Measurements from ENCODE around the gene CDC5L. TPM values are rescaled to one million over a fixed set of nuclear protein-coding genes. Genes with fewer than 3 reads are reported as not detected.
"Not testable (repeated sequence)": the region's sequence is repeated elsewhere in the genome, so short reads cannot be mapped to it uniquely, and the experiment has no call there.

CDC5L gene
- total RNA-seq, 1 experiment from 2014 or later: 43.9 TPM

- no peak within 1 kb of the TSS for H3K27ac ChIP-seq (ENCODE audit: low read depth, low read length, poor library complexity, severe bottlenecking)
- TF ChIP-seq EZH2 (IDR thresholded peaks at IDR 0.05; ENCODE audit: borderline replicate concordance, low read depth, low read length, poor library complexity, severe bottlenecking) (peak; percentile 25), CTCF (conservative IDR thresholded peaks at IDR 0.05; ENCODE audit: low read depth, low read length) (no peak)
- ChIA-PET POLR2A (ENCODE audit: low non-redundant PET) (no interaction called here), CTCF (interaction anchor here (0.5 kb wide), 1 partner anchor 64 kb away, joined by 3 read pairs; no protein-coding TSS in a partner anchor)
- BruUV-seq (replicated peaks): no TSS peak
- intact Hi-C loops (cut with micrococcal nuclease; ENCODE audit: unreplicated experiment): no loop called here
- H3K27me3 ChIP-seq (replicated peaks; ENCODE audit: insufficient read depth, low read depth, low read length, poor library complexity): peaks cover 36% of the 10 kb centered on the region
- no peaks in the 10 kb centered on the region for H3K9me3 ChIP-seq (ENCODE audit: low read depth, low read length, poor library complexity, severe bottlenecking)
- no peaks in the 10 kb centered on the region for H3K36me3 ChIP-seq (ENCODE audit: insufficient read depth, low read length, poor library complexity, severe bottlenecking)
- H3K4me1 ChIP-seq (ENCODE audit: insufficient read depth, low read length, poor library complexity, severe bottlenecking): no peaks in the 10 kb centered on the region
- H3K4me3 ChIP-seq (ENCODE audit: low read depth, low read length, poor library complexity, severe bottlenecking): no peak within 1 kb of the TSS
- no peak for DNase-seq (ENCODE audit: low spot score)
These were observed 45.0 kb upstream of the CDC5L start, which contains the start of gene SPATS1 for GRCh38 chr6:44342489-44342888. Gene SPATS1, plus strand, starts transcription at chr6:44342650. Its CDS starts 446 bp downstream, at chr6:44343096.

- H3K36me3 ChIP-seq (ENCODE audit: insufficient read depth, low read length, poor library complexity, severe bottlenecking); DNase-seq (ENCODE audit: low spot score); H3K9me3 ChIP-seq (ENCODE audit: low read depth, low read length, poor library complexity, severe bottlenecking); H3K4me3 ChIP-seq (ENCODE audit: low read depth, low read length, poor library complexity, severe bottlenecking); POLR2A ChIA-PET (ENCODE audit: low non-redundant PET); BruUV-seq (replicated peaks); H3K4me1 ChIP-seq (ENCODE audit: insufficient read depth, low read length, poor library complexity, severe bottlenecking); CTCF ChIA-PET; intact Hi-C loops (cut with micrococcal nuclease; ENCODE audit: unreplicated experiment); H3K27ac ChIP-seq (ENCODE audit: low read depth, low read length, poor library complexity, severe bottlenecking): not testable (repeated sequence)
- H3K27me3 ChIP-seq (replicated peaks; ENCODE audit: insufficient read depth, low read depth, low read length, poor library complexity): peaks cover 30% of the 10 kb centered on the region
These were observed 40.7 kb upstream of the CDC5L start for GRCh38 chr6:44346818-44347217.

- no TSS peak for BruUV-seq (replicated peaks)
- Histone ChIP-seq H3K9me3 (ENCODE audit: low read depth, low read length, poor library complexity, severe bottlenecking) (no peaks in the 10 kb centered on the region), H3K27me3 (replicated peaks; ENCODE audit: insufficient read depth, low read depth, low read length, poor library complexity) (no peaks in the 10 kb centered on the region), H3K36me3 (ENCODE audit: insufficient read depth, low read length, poor library complexity, severe bottlenecking) (no peaks in the 10 kb centered on the region), H3K4me1 (ENCODE audit: insufficient read depth, low read length, poor library complexity, severe bottlenecking) (no peaks in the 10 kb centered on the region), H3K4me3 (ENCODE audit: low read depth, low read length, poor library complexity, severe bottlenecking) (no peak overlapping the region), H3K27ac (ENCODE audit: low read depth, low read length, poor library complexity, severe bottlenecking) (no peak overlapping the region)
- ChIA-PET POLR2A (ENCODE audit: low non-redundant PET) (no interaction called here), CTCF (interaction anchor here (0.7 kb wide), 1 partner anchor 58 kb away, joined by 9 read pairs; no protein-coding TSS in a partner anchor)
- intact Hi-C loops (cut with micrococcal nuclease; ENCODE audit: unreplicated experiment): no loop called here
- DNase-seq (ENCODE audit: low spot score): no peak
- TF ChIP-seq CTCF (conservative IDR thresholded peaks at IDR 0.05; ENCODE audit: low read depth, low read length) (no peak), EZH2 (IDR thresholded peaks at IDR 0.05; ENCODE audit: borderline replicate concordance, low read depth, low read length, poor library complexity, severe bottlenecking) (no peak)
These were observed 37.4 kb upstream of the CDC5L start for GRCh38 chr6:44349904-44350649.

- H3K9me3 ChIP-seq (ENCODE audit: low read depth, low read length, poor library complexity, severe bottlenecking); POLR2A ChIA-PET (ENCODE audit: low non-redundant PET); H3K4me1 ChIP-seq (ENCODE audit: insufficient read depth, low read length, poor library complexity, severe bottlenecking); BruUV-seq (replicated peaks); intact Hi-C loops (cut with micrococcal nuclease; ENCODE audit: unreplicated experiment); H3K4me3 ChIP-seq (ENCODE audit: low read depth, low read length, poor library complexity, severe bottlenecking); H3K27ac ChIP-seq (ENCODE audit: low read depth, low read length, poor library complexity, severe bottlenecking); H3K36me3 ChIP-seq (ENCODE audit: insufficient read depth, low read length, poor library complexity, severe bottlenecking); H3K27me3 ChIP-seq (replicated peaks; ENCODE audit: insufficient read depth, low read depth, low read length, poor library complexity); DNase-seq (ENCODE audit: low spot score): not testable (repeated sequence)
- CTCF ChIA-PET: interaction anchor here (0.7 kb wide), 1 partner anchor 59 kb away, joined by 9 read pairs; no protein-coding TSS in a partner anchor
These were observed 36.9 kb upstream of the CDC5L start for GRCh38 chr6:44350650-44350994.

Measured in A673 (cell line).